Glomerular visceral epithelial cell (primary cell): ENCODE measurements around the gene DPP10.

Source experiments
- DNase-seq: peaks from one replicate; pipeline ENCODE4 v3.0.0-alpha.2; 2016; ENCODE audit errors: extremely low spot score

The DPP10 gene

GRCh38 chr2:115234737-115235136, 792.3 kb downstream of the DPP10 start:
- DNase-seq = no peak

- no peak for DNase-seq
Observed at GRCh38 chr2:115248066-115248465, 805.6 kb downstream of the DPP10 start.

GRCh38 chr2:115277366-115277765, 834.9 kb downstream of the DPP10 start:
- DNase-seq = no peak

GRCh38 chr2:115285416-115285815, 843.0 kb downstream of the DPP10 start:
- no peak for DNase-seq

- no peak for DNase-seq
Observed at GRCh38 chr2:115290478-115290877, 848.0 kb downstream of the DPP10 start.

GRCh38 chr2:115292742-115293141, 850.3 kb downstream of the DPP10 start:
- DNase-seq = no peak

- DNase-seq = no peak
Observed at GRCh38 chr2:115294999-115295398, 852.6 kb downstream of the DPP10 start.

- no peak for DNase-seq
Observed at GRCh38 chr2:115297056-115297455, 854.6 kb downstream of the DPP10 start.

- no peak for DNase-seq
Observed at GRCh38 chr2:115299199-115299598, 856.8 kb downstream of the DPP10 start.

GRCh38 chr2:115305712-115306111, 863.3 kb downstream of the DPP10 start:
- DNase-seq = no peak

GRCh38 chr2:115314119-115314518, 871.7 kb downstream of the DPP10 start:
- DNase-seq = no peak

- no peak for DNase-seq
Observed at GRCh38 chr2:115327061-115327460, 884.6 kb downstream of the DPP10 start.

GRCh38 chr2:115359550-115359949, 917.1 kb downstream of the DPP10 start:
- no peak for DNase-seq

- no peak for DNase-seq
Observed at GRCh38 chr2:115364093-115364492, 921.7 kb downstream of the DPP10 start.

GRCh38 chr2:115369400-115369799, 927.0 kb downstream of the DPP10 start:
- no peak for DNase-seq

- DNase-seq = no peak
Observed at GRCh38 chr2:115374981-115375380, 932.5 kb downstream of the DPP10 start.

GRCh38 chr2:115384399-115384798, 942.0 kb downstream of the DPP10 start:
- DNase-seq = no peak

GRCh38 chr2:115386465-115386864, 944.0 kb downstream of the DPP10 start:
- no peak for DNase-seq

- DNase-seq = no peak
Observed at GRCh38 chr2:115389024-115389423, 946.6 kb downstream of the DPP10 start.

GRCh38 chr2:115389898-115390565, 947.6 kb downstream of the DPP10 start:
- no peak for DNase-seq

- DNase-seq = no peak
Observed at GRCh38 chr2:115396579-115396978, 954.1 kb downstream of the DPP10 start.

- DNase-seq = no peak
Observed at GRCh38 chr2:115400940-115401339, 958.5 kb downstream of the DPP10 start.

- no peak for DNase-seq
Observed at GRCh38 chr2:115412501-115412900, 970.1 kb downstream of the DPP10 start.

GRCh38 chr2:115413791-115414190, 971.4 kb downstream of the DPP10 start:
- no peak for DNase-seq
